SK-N-DZ (cell line): Measurements from ENCODE around the gene CYB5R3.
"Not testable (repeated sequence)": the region's sequence is repeated elsewhere in the genome, so short reads cannot be mapped to it uniquely, and the experiment has no call there.

Experiments
- DNase-seq: peaks from one replicate; pipeline ENCODE4 v3.0.0-alpha.2; 2015; ENCODE audit warnings: low spot score

Gene CYB5R3

DNA sequence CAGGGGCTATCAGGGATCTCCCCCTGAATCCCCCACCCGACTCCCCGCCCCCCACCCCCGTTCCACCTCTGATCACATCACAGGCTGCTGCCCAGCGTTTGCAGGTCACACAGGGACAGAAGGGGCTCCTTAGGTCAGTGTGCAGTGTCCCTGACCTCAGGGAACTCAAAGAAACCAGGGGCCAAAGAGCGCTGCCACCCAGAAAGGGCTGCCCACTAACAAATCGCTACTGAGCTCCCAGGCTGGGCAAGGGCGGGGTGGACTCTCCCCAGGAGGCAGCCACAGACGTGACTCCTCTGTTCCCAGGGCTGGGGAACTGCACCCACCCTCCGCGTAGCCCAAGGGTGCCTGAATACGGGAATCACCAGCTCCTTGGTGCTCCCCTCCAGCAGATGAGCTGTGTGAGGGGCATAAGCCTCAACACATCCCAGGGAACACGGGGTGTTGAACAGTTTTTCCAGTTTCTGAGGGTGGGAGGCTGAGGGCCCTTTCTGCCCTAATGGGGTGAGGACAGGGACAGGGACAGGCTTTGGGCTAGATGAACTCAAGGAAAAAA is 24.6 kb downstream of the CYB5R3 start:
- no peak for DNase-seq

DNA sequence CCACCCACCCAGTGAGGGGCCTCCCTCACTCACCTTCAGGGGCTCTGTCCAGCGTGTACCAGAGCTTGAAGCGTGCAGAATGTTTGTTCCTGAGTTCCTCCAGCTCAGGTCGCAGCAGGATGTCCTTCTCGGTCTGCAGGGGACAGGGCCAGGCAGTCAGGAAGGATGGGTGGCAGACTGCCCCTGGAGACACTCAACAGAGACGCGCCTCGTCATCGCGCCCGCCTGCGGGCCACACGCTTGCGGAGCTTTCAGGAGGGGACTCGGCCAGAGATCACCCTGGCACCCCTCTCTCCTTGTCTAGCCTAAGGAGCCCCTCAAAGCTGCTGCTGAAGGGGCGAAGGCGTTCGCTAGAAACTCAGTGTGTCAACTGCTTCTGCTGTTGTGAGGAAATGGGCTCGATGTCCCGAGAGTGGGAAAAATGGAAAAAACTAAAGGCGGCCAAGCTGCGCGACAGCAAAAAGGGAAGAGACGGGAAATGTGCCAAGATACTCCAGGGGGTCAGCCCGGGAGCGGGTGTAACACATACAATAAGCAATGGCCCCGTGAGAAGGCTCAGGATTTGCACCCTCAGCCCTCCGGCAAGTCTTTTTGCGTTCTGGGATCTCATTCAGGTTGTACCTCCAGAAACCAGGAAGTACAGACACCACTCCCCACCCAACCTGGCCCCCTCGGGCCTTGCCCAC is 25.3 kb downstream of the CYB5R3 start:
- DNase-seq, result no peak

DNA sequence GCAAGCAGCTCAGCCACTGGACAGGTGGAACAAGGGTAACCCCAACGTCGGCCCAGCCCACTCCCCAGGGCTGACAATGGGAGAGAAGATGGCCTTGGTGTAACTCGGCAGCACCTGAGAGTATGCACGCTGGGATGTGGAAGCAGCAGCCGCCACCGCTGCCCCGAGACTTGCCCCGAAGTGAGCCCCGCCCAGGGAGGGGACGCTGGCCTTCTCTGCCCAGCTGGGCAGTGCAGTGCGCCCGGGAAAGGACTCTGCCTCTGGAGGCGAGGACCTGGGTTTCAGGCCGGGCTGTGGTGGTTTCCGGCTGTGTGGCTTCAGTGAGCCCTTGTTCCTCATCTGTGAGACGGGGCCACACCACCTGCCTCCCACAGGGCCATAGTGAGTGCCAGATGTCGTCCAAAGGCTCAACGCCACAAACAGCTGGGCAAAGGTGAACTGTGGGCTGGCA is 25.9 kb downstream of the CYB5R3 start:
- DNase-seq, result no peak

DNA sequence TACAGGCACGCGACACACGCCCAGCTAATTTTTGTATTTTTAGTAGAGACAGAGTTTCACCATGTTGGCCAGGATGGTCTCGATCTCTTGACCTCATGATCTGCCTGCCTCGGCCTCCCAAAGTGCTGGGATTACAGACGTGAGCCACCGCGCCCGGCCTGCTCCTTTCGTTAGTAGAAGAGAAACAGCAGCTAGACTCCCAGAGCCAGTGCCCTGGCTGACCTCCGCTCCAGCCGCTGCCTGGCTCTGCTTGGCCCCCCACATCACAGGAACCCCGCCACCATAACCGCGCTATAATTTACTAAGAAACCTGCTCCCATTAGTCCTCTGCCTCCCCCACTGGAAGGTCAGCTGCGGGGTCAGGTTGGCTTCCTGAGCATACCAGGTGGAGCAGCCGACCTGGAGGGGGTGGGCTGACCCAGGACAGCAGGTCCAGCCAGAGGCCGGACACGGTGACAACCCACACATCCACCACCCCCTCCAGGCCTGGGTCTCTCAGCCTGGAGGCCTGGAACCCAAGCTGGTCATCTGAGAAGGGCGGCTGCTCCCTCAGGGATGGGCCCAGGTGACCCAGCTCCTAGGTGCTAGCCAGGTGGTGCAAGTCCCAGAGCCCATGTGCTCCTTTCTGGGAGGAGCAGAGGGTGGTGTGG is 27.0 kb downstream of the CYB5R3 start:
- DNase-seq, result no peak

DNA sequence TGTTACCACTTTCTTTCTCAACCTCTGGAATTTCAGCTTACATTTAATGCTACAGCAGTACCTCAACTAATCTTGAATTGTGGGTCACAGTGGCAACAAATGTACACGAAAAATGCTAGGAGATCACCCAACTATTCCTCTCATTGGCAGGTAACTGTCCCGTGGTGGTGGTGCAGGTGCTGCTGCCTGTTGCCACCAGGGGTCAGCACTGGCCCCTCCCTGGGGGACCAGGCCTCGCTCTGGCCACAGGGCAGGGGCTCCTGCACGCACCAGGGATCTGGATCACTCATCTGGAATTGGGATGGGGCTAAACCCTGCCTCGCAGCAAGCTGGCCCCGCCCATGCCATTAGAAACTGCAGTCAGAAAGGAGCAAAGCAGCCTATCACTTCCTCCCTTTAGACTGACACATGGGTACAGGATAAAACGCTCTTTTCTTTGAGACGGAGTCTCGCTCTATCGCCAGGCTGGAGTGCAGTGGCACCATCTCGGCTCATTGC is 27.6 kb downstream of the CYB5R3 start:
- peak; percentile 70 for DNase-seq

DNA sequence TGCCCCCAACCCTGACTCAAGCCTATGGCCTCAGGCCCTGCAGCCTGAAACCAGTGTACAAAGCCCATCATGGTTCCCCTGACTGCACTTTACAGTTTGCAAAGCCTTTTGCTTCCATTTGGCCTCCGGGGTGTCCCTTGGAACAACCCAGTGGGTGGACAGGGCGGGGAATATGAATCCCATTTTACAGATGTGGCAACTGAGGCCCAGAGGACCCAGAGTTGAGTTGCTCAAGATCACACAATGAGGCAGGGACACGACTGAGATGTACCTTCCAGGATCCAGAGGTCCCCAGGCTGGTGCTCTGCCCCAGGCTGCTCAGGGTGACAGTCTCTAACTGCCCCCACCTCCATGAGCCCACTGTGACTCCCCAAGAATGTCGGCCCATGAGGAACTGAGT is 29.1 kb downstream of the CYB5R3 start:
- DNase-seq, result no peak

DNA sequence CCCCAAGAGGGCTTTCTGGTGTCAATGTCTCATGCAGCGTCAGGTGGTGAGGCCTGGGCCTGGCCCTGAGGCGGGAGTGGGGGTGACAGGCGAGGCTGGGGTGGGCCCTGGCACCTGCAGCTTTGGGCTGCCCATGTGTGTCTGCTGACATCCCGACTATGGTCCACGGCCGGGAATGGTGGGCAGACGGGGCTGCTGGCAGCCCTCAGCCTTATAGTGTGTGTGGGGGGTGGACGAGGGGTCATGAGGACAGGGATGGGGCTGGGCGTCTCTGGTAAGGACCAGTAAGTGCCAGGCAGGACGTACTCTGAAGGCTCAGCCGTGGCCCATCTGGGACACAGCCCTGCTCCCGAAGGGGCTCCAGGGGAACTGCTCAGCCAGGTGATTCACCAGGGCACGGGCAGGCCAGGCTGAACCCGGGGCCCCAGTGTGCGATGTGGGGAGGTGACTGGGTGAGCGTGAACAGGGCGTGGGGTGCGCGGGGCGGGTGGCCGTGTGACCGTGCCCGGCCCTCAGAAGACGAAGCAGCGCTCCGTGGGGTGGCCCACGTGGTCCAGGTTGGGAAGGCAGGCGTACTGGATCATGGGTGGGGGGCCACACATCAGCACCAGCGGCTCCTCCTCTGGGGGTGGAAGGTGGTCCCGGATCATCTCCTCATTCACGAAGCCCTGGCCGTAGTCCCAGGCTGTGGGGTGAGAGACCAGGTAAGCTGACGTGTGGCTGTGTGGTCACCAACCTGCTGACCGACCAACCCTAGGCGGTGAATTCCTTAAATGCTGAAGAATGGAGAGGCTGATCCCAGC is 29.7 kb downstream of the CYB5R3 start:
- DNase-seq, result no peak

DNA sequence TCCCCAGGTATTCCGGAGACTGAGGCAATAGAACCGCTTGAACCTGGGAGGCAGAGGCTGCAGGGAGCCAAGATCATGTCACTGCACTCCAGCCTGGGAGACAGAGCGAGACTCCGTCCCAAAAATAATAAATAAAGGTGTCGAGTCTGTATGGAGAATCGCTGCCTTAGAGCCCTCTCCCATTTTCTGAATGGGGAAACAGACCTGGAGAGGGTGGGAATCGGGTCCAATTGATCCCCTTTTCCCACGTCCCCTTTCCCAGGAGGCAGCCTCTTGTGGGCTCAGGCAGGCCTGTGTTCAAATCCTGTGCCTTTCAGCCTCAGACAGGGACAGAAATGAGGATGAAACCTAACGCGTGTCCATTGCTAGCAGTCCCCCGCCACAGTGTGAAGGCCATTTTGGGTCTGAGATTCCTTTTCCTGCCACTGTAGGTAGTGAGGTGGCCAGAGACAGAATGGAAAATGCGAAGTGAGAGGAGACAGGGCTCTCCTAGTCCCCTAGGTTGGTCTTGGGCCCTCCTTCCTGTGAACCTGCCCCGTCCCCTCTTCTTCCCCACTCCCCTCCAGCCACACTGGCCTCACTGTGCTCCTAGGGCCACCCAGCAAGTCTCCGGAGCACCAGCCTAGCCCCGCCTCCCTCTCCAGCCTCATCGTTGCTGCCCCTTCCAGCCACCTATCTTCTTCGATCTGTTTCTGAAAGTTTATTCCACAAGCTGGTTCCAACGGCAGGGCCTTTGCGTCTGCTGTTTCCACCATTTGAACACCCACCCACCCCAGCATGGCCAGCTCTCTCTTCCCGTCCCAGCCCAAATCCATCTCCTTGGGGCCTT is 31.8 kb downstream of the CYB5R3 start:
- no peak for DNase-seq

DNA sequence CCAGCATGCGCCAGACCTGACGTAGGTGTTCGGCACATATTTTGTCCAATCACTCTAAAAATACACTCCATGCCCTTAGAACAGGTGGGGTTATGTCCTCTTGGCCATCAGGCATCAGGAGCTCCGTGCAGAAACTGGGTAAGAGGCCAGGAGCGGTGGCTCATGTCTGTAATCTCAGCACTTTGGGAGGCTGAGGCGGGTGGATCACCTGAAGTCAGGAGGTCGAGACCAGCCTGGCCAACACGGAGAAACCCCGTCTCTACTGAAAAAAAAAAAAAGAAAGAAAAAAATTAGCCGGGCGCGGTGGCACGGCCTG is 33.4 kb downstream of the CYB5R3 start:
- not testable (repeated sequence) for DNase-seq

DNA sequence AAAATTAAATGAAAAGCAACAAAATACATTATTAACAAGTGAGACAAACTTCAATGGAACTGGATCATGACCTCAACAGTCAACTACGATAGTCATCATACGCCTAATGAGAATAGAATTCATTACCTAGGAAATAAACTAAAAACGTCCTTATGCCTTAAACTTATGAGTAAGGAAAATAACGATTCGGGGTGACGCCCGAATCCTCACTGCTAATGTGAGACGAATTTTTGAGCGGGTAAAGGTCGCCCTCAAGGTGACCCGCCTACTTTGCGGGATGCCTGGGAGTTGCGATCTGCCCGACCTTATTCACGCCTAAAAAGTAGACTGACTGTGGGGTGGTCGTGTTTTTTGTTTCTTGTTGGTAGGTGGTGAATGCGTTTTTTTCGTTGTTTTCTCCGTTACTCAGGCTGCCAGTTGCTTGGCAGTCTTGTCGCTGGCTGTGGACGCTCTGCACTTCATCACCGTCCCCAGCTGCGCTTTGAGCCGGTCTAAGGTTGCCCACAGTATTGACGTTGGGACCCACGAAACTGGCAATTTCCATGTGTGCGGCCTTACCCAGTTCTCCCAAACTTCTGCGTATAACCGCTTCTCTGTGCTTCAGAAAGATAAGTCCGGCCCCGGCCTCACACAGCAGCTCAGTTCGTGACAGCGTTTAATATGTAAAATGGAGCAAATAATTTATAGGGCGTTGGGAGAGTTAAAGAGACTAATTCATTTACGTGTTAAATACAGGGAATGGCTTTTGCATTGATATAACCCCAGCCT is 33.9 kb downstream of the CYB5R3 start:
- DNase-seq, result peak; percentile 99

DNA sequence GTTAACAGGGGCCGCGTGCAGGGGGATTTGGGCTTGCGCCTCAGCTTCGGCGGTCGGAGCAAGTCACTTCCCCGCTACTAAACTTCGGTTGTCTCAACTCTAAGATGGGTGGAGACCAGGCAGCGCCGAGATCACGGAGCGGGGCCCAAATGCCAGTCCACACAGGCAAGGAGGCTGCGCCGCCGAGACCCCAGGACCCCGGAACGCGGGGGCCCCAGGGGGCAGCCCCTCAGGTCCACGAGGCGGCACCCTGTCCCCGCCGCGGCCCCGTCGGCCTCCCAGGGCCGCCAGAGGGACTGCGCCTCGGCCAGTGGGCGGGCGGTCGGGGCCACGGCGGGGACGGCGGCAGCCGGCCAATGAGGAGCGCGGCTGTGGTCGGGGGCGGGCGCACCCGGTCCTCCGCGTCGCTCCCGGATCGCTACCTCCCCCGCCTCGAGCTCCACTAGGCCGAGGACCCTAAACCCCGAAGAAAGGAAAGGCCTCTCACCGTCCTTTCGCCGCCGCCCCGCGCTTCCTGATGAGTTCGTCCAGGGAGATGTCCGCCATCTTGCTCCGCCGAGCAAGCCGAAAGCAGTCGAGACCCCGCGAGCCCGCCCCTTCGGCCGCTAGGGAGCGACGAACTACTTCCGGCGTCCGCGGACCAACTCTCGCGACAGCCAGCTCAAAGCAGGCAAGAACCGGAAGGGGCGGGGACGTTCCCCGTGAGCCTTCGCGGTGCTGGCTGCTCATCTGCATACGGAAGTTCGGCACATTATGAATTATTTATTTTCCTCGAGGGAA is 34.7 kb downstream of the CYB5R3 start, which contains the start of gene POLDIP3:
Gene POLDIP3, minus strand, starts transcription at position 572 of the 780 bp plus-strand sequence. Its CDS starts 26 bp downstream, at position 546.
- DNase-seq, result peak; percentile 98

DNA sequence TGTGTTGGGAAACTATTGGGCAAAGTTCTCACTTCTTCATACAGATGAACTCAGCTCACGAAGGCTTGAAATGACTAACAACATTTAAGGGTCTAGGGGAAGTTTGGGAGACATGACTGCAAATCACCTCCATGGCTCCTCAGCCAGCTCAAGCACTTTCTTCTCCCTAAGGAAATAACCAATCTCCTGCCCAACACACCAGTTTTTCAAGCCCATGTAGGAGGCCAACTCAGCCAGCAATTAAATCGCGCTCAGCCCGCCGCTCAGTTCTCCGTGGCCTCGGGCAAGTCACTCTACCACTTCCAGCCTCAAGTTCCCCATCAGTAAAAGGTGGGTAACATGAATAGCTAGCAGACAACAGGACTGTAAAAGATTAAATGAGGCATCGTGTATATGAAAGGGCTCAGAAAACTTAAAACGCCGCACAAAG is 35.3 kb downstream of the CYB5R3 start:
- DNase-seq, result no peak

DNA sequence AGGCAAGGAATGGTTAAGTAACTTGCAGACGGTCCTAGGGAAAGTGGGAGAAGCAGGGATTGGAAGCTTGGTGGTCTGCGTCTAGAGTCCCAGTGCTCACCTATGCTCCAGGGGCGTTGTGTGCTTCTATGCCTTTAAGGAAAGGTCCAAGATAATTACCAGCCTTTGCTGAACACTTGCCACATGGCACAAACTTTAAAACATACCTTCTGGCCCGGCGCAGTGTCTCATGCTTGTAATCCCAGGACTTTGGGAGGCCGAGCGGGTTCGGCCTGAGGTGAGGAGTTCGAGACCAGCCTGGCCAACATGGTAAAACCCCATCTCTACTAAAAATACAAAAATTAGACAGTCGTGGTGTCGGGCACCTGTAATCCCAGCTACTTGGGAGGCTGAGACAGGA is 36.9 kb downstream of the CYB5R3 start:
- no peak for DNase-seq

DNA sequence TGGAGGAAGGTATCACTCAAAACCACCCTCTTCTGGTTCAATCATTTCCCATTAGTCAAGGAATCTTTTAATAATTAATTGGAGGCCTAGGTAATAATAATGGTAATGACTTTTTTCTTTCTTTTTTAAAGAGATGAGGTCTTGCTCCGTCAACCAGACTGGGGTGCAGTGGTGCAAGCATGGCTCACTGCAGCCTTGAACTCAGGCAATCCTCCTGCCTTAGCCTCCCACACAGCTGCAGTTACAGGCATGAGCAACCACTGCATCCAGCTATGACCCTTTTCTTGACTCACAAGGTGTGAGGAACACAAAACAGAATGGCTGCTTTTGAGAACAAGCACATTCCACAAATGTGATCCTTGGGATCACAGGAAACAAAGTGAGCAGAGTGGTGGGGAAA is 38.1 kb downstream of the CYB5R3 start:
- no peak for DNase-seq

DNA sequence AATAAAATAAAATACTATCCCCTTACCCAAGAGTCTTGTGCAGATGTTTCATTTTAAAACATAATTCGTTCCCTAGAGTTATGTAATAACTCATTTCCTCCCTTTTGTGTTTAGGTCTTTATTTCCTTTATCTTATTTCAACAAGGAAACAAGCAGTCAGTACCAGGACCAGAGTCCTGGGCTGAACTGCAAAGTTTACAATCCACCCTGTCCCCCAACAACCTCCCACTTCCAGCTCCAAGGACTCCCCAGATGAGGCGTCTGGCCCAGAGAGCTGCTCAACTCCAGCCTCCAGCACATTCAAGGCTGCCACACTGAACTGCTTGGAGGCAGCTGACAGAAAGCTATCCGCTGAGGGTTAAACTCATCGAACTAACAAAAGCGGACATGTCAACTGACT is 39.0 kb downstream of the CYB5R3 start:
- no peak for DNase-seq

DNA sequence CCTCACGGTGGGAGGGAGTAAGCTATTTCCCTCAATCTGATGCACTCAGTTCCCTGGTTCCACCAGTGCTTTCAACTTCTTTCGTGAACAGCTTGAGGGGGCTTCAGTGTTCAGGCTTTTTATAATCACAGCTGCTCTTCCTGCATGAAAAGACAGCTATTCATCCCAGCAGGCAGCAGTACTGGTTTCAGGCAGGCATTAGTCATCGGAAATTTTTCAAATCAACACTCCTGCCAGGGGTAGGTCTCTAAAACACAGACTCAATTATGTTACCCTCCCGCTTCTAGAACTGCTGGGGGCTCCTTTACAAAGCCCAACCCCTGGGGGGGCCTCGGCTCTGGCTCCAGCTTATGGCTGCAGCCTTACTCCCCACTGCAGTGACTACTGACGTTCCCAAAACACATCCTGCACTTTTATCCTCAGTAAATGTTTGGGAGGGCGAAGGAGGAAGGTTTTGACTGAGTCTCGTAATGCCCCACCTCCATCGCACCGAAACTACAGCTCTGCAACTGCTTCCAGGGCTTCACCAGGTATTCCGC is 40.3 kb downstream of the CYB5R3 start:
- DNase-seq, result no peak

DNA sequence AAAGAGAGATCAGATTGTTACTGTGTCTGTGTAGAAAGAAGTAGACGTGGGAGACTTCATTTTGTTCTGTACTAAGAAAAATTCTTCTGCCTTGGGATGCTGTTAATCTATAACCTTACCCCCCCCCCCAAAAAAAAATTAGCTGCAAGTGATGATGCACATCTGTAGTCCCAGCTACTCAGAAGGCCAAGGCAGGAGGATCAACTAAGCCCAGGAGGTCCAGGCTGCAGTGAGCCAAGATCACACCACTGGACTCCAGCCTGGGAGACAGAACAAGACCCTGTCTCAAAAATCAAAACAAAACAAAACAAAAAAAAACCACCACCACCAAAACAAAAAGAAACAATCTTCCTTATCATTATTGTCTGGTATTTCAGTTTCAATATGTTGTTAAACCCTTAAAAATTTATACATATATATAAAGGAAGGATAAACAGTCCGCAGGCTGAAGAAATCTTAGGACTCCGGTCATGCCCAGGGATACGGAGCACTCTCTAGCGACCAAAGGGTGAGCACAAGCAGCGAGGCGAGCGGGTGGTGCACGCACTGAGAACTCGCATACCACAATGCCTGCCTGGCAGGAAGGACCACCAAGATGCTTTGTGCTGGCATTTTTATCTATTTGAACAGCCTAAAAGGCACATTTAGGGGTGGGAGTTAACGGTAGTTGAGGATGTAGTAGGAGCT is 40.9 kb downstream of the CYB5R3 start:
- DNase-seq, result no peak

DNA sequence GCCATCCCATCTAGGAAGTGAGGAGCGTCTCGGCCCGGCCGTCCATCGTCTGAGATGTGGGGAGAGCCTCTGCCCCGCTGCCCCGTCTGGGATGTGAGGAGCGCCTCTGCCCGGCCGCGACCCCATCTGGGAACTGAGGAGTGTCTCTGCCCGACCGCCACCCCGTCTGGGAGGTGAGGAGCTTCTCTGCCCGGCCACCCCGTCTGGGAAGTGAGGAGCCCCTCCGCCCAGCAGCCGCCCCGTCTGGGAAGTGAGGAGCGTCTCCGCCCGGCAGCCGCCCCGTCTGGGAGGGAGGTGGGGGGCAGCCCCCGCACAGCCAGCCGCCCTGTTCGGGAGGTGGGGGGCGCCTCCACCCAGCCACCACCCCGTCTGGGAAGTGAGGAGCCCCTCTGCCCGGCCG is 41.6 kb downstream of the CYB5R3 start:
- not testable (repeated sequence) for DNase-seq

DNA sequence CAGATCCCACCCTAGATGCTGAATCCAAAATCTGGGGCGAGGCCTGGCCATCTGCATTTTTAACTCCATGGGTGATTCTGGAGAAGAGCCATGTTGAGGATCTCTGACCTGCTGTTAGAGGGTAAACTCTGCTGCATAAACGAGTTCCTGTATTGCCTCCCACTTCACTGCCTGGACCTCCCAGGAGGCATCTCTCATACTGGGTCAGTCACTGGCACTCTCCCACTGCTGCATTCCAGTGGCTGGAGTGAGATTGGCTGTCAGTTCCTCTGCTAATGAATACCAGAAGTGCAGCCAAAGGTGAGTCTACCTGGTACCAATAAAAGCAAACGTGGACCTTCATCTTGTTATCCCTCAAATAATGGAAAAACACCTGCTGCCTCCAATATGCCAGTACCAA is 44.8 kb downstream of the CYB5R3 start:
- DNase-seq, result no peak
